Mesothelial cell of epicardium (in vitro differentiated cells): ENCODE data around the gene PLEKHM3. TPM values are rescaled to one million over a fixed set of nuclear protein-coding genes. Genes with fewer than 3 reads are reported as not detected.

ENCODE experiments used
- DNase-seq, 2 experiments: peaks; one replicate each; pipeline ENCODE4 v3.0.0; 2021; ENCODE audit warnings: low spot score in 2 of 2; ENCODE audit not compliant: unreplicated experiment in 2 of 2
- H3K27ac Mint-ChIP-seq: 2 replicates; pipeline ENCODE4 v1.8.0; 2021; ENCODE audit warnings: mixed read lengths
- H3K27me3 Mint-ChIP-seq: 2 replicates; pipeline ENCODE4 v1.8.0; 2021; ENCODE audit warnings: low read depth, mixed read lengths
- H3K36me3 Mint-ChIP-seq: 2 replicates; pipeline ENCODE4 v1.8.0; 2021; ENCODE audit warnings: mixed read lengths
- H3K4me1 Mint-ChIP-seq: 2 replicates; pipeline ENCODE4 v1.8.0; 2021; ENCODE audit warnings: mixed read lengths
- H3K4me3 Mint-ChIP-seq: 2 replicates; pipeline ENCODE4 v1.8.0; 2021; ENCODE audit warnings: mild to moderate bottlenecking, moderate library complexity, mixed read lengths
- H3K9me3 Mint-ChIP-seq: 2 replicates; pipeline ENCODE4 v1.8.0; 2021; ENCODE audit warnings: mixed read lengths
- CTCF ChIP-seq: fragments of 200-600 bp; sonication (generic); IDR thresholded peaks from one replicate; pipeline ENCODE4 v1.5.0; 2021; ENCODE audit warnings: antibody characterized with exemption; ENCODE audit not compliant: unreplicated experiment
- total RNA-seq: library from RNA; stranded (reverse); gene quantifications from 3 replicates; pipeline ENCODE4 v1.2.1, GENCODE V29; 2021

The PLEKHM3 gene
- total RNA-seq, 1 donor from 2014 or later: 16.2 TPM

DNA sequence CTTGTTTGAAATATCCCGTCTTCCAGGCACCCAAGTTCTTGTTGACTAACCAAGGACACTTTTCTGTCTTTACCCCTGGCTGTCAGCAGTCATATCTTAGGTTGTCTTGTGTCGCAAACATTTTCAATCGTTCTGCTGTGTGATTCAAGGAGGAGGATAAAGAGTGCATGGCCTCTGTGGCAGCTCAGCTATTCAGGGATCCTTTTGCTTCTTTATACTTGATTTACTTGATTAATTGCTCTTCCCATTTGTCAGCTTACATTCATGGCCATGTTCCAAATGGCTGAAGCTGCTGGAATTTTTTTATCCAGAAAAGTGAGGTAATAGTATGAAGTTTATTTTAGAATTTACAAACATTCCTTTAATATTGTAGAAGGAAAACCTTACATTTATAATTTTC is 158.3 kb downstream of the PLEKHM3 start:
- no peaks in the 10 kb centered on the region for H3K36me3 Mint-ChIP-seq
- no peak overlapping the region for H3K4me3 Mint-ChIP-seq
- H3K4me1 Mint-ChIP-seq: peaks cover 6% of the 10 kb centered on the region
- no peaks in the 10 kb centered on the region for H3K9me3 Mint-ChIP-seq
- H3K27me3 Mint-ChIP-seq: no peaks in the 10 kb centered on the region
- H3K27ac Mint-ChIP-seq: no peak overlapping the region
- TF ChIP-seq CTCF: no peak
- no peak for DNase-seq

DNA sequence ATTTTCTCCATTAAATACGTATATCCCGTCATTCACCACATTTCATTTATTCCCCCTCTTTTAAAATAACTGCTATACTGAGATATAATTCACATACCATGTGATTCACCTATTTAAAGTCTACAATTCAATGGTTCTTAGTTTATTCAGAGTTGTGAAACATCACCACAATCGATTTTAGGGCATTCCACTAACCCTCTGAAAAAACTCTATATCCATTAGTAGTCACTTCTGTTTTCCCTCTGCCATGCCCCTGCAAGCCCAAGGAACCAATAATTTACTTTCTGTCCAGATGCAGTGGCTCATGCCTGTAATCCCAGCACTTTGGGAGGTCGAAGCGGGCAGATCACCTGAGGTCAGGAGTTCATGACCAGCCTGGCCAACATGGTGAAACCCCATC is 160.1 kb downstream of the PLEKHM3 start:
- peaks cover 6% of the 10 kb centered on the region for H3K4me1 Mint-ChIP-seq
- H3K27ac Mint-ChIP-seq: no peak overlapping the region
- H3K4me3 Mint-ChIP-seq: no peak overlapping the region
- peaks cover 4% of the 10 kb centered on the region for H3K36me3 Mint-ChIP-seq
- no peaks in the 10 kb centered on the region for H3K27me3 Mint-ChIP-seq
- H3K9me3 Mint-ChIP-seq: no peaks in the 10 kb centered on the region
- DNase-seq: no peak
- TF ChIP-seq CTCF: no peak

DNA sequence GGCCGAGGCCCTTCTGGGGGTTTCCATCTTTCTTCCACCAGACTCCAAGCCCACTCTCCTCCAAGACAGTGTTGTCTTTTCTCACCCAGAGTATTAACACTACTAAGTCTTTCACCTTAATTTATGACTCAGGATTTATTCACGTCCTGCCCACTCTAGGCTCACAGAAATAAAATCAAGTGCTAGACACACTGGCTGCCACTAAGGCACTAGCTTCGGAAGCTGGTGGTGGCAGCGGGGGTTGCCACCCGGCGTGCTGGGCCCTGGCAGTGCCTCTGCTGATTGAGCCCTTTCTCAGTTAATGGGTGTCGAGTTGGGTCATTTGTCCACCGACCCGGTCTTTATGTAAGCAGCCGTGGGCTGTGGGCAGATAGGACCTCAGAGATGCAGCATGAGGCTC is 162.0 kb downstream of the PLEKHM3 start:
- Mint-ChIP-seq H3K4me1 (peaks cover 6% of the 10 kb centered on the region), H3K4me3 (no peak overlapping the region), H3K27ac (no peak overlapping the region), H3K27me3 (no peaks in the 10 kb centered on the region), H3K9me3 (no peaks in the 10 kb centered on the region), H3K36me3 (peaks cover 8% of the 10 kb centered on the region)
- no peak for TF ChIP-seq CTCF
- no peak for DNase-seq

GRCh38 chr2:207861789-207862188 is 163.5 kb downstream of the PLEKHM3 start:
- Mint-ChIP-seq H3K27ac (no peak overlapping the region), H3K9me3 (peaks cover 2% of the 10 kb centered on the region), H3K4me3 (no peak overlapping the region), H3K27me3 (no peaks in the 10 kb centered on the region), H3K4me1 (peaks cover 1% of the 10 kb centered on the region), H3K36me3 (peaks cover 17% of the 10 kb centered on the region)
- no peak for TF ChIP-seq CTCF
- no peak for DNase-seq

DNA sequence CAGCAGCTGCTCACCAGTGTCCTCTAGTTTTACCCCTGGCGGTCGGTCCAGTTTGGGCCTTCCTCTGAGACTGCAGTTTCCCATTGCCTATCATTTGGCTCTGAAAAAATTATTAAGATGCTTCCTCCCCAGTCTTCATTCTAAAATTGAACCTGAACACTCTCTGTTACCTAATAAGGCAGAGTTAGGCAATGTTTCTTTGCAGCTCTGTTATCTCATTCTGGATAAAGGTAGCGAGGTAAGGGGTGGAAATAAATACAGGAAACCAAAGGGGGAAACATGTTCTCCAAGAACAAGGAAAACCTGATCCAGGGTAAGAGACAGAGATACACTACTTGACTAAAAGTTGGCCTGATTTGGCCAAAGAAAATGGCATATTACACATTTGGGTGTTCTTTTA is 164.6 kb downstream of the PLEKHM3 start:
- Mint-ChIP-seq H3K4me1 (no peaks in the 10 kb centered on the region), H3K27ac (no peak overlapping the region), H3K36me3 (peaks cover 23% of the 10 kb centered on the region), H3K27me3 (no peaks in the 10 kb centered on the region), H3K9me3 (peaks cover 9% of the 10 kb centered on the region), H3K4me3 (no peak overlapping the region)
- TF ChIP-seq CTCF: no peak
- DNase-seq: no peak

GRCh38 chr2:207855591-207855990 is 169.7 kb downstream of the PLEKHM3 start:
- Mint-ChIP-seq H3K4me3 (no peak overlapping the region), H3K4me1 (no peaks in the 10 kb centered on the region), H3K27ac (no peak overlapping the region), H3K27me3 (no peaks in the 10 kb centered on the region), H3K9me3 (peaks cover 9% of the 10 kb centered on the region), H3K36me3 (peaks cover 22% of the 10 kb centered on the region)
- DNase-seq: no peak
- no peak for TF ChIP-seq CTCF
